ENCODE measurements around the gene NGLY1.

DNA sequence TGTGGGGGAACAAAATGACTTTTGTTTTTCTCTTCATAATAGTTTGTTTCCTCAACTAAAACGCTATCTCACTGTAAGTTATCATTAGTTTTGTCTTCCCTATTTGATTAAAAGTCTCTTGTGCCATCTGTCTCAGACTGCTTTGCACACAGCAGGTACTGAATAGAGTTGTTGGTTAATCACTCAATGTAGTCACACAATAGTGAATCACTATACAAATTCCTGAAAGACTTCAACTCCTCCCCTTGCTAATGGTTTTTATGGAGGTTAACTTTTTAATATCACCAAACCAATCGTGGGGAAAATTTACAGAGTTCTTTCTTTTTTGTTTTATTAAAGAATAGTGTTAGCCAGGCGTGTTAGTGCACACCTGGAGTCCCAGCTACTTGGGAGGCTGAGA lies 2.6 kb upstream of the NGLY1 start:
- TF ChIP-seq POLR2AphosphoS5 (IDR thresholded peaks at IDR 0.05) (no peak), POLR2A (IDR thresholded peaks at IDR 0.05) (no peak)
- TF ChIP-seq, protein P1, sequence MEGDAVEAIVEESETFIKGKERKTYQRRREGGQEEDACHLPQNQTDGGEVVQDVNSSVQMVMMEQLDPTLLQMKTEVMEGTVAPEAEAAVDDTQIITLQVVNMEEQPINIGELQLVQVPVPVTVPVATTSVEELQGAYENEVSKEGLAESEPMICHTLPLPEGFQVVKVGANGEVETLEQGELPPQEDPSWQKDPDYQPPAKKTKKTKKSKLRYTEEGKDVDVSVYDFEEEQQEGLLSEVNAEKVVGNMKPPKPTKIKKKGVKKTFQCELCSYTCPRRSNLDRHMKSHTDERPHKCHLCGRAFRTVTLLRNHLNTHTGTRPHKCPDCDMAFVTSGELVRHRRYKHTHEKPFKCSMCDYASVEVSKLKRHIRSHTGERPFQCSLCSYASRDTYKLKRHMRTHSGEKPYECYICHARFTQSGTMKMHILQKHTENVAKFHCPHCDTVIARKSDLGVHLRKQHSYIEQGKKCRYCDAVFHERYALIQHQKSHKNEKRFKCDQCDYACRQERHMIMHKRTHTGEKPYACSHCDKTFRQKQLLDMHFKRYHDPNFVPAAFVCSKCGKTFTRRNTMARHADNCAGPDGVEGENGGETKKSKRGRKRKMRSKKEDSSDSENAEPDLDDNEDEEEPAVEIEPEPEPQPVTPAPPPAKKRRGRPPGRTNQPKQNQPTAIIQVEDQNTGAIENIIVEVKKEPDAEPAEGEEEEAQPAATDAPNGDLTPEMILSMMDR (IDR thresholded peaks at IDR 0.05), result no peak
